ENCODE measurements around the gene GREB1L.

The GREB1L gene

GRCh38 chr18:21408681-21409080 is 166.6 kb downstream of the GREB1L start:
- no peak overlapping the region for H3K4me3 ChIP-seq (ENCODE audit: low read length)
- H3K36me3 ChIP-seq (ENCODE audit: control insufficient read depth, low read depth, low read length): no peaks in the 10 kb centered on the region
- no peaks in the 10 kb centered on the region for H3K4me1 ChIP-seq (ENCODE audit: control insufficient read depth, low read depth, low read length)
- no peak overlapping the region for H3K9ac ChIP-seq (ENCODE audit: low read length)
- no peak overlapping the region for H3K27ac ChIP-seq (ENCODE audit: low read length)
- H3K27me3 ChIP-seq (ENCODE audit: control insufficient read depth, insufficient read depth, low read length): no peaks in the 10 kb centered on the region
- no peaks in the 10 kb centered on the region for H3K9me3 ChIP-seq (ENCODE audit: control insufficient read depth, low read depth, low read length)

GRCh38 chr18:21433436-21433835 is 191.4 kb downstream of the GREB1L start:
- no peaks in the 10 kb centered on the region for H3K9me3 ChIP-seq (ENCODE audit: control insufficient read depth, low read depth, low read length)
- H3K36me3 ChIP-seq (ENCODE audit: control insufficient read depth, low read depth, low read length): no peaks in the 10 kb centered on the region
- no peak overlapping the region for H3K27ac ChIP-seq (ENCODE audit: low read length)
- no peaks in the 10 kb centered on the region for H3K4me1 ChIP-seq (ENCODE audit: control insufficient read depth, low read depth, low read length)
- H3K27me3 ChIP-seq (ENCODE audit: control insufficient read depth, insufficient read depth, low read length): no peaks in the 10 kb centered on the region
- H3K9ac ChIP-seq (ENCODE audit: low read length): no peak overlapping the region
- no peak overlapping the region for H3K4me3 ChIP-seq (ENCODE audit: low read length)

GRCh38 chr18:21439431-21439846 is 197.4 kb downstream of the GREB1L start:
- Histone ChIP-seq H3K36me3 (ENCODE audit: control insufficient read depth, low read depth, low read length) (no peaks in the 10 kb centered on the region), H3K9me3 (ENCODE audit: control insufficient read depth, low read depth, low read length) (no peaks in the 10 kb centered on the region), H3K4me3 (ENCODE audit: low read length) (no peak overlapping the region), H3K4me1 (ENCODE audit: control insufficient read depth, low read depth, low read length) (no peaks in the 10 kb centered on the region), H3K9ac (ENCODE audit: low read length) (no peak overlapping the region), H3K27me3 (ENCODE audit: control insufficient read depth, insufficient read depth, low read length) (no peaks in the 10 kb centered on the region), H3K27ac (ENCODE audit: low read length) (no peak overlapping the region)

- Histone ChIP-seq H3K9ac (ENCODE audit: low read length) (no peak overlapping the region), H3K9me3 (ENCODE audit: control insufficient read depth, low read depth, low read length) (no peaks in the 10 kb centered on the region), H3K4me3 (ENCODE audit: low read length) (no peak overlapping the region), H3K36me3 (ENCODE audit: control insufficient read depth, low read depth, low read length) (no peaks in the 10 kb centered on the region), H3K27ac (ENCODE audit: low read length) (no peak overlapping the region), H3K27me3 (ENCODE audit: control insufficient read depth, insufficient read depth, low read length) (no peaks in the 10 kb centered on the region), H3K4me1 (ENCODE audit: control insufficient read depth, low read depth, low read length) (no peaks in the 10 kb centered on the region)
Observed at GRCh38 chr18:21441670-21442069, 199.6 kb downstream of the GREB1L start.

GRCh38 chr18:21443776-21444464 is 201.9 kb downstream of the GREB1L start:
- H3K9me3 ChIP-seq (ENCODE audit: control insufficient read depth, low read depth, low read length): no peaks in the 10 kb centered on the region
- H3K27ac ChIP-seq (ENCODE audit: low read length): no peak overlapping the region
- H3K9ac ChIP-seq (ENCODE audit: low read length): no peak overlapping the region
- no peak overlapping the region for H3K4me3 ChIP-seq (ENCODE audit: low read length)
- H3K36me3 ChIP-seq (ENCODE audit: control insufficient read depth, low read depth, low read length): no peaks in the 10 kb centered on the region
- H3K27me3 ChIP-seq (ENCODE audit: control insufficient read depth, insufficient read depth, low read length): no peaks in the 10 kb centered on the region
- no peaks in the 10 kb centered on the region for H3K4me1 ChIP-seq (ENCODE audit: control insufficient read depth, low read depth, low read length)

- Histone ChIP-seq H3K9me3 (ENCODE audit: control insufficient read depth, low read depth, low read length) (no peaks in the 10 kb centered on the region), H3K9ac (ENCODE audit: low read length) (no peak overlapping the region), H3K27me3 (ENCODE audit: control insufficient read depth, insufficient read depth, low read length) (no peaks in the 10 kb centered on the region), H3K27ac (ENCODE audit: low read length) (no peak overlapping the region), H3K36me3 (ENCODE audit: control insufficient read depth, low read depth, low read length) (no peaks in the 10 kb centered on the region), H3K4me3 (ENCODE audit: low read length) (no peak overlapping the region), H3K4me1 (ENCODE audit: control insufficient read depth, low read depth, low read length) (no peaks in the 10 kb centered on the region)
Observed at GRCh38 chr18:21444465-21445212, 202.6 kb downstream of the GREB1L start.

- Histone ChIP-seq H3K9me3 (ENCODE audit: control insufficient read depth, low read depth, low read length) (no peaks in the 10 kb centered on the region), H3K36me3 (ENCODE audit: control insufficient read depth, low read depth, low read length) (no peaks in the 10 kb centered on the region), H3K9ac (ENCODE audit: low read length) (no peak overlapping the region), H3K4me3 (ENCODE audit: low read length) (no peak overlapping the region), H3K27ac (ENCODE audit: low read length) (no peak overlapping the region), H3K4me1 (ENCODE audit: control insufficient read depth, low read depth, low read length) (no peaks in the 10 kb centered on the region), H3K27me3 (ENCODE audit: control insufficient read depth, insufficient read depth, low read length) (no peaks in the 10 kb centered on the region)
Observed at GRCh38 chr18:21448299-21448698, 206.3 kb downstream of the GREB1L start.

GRCh38 chr18:21449367-21450290 is 207.6 kb downstream of the GREB1L start:
- no peak overlapping the region for H3K9ac ChIP-seq (ENCODE audit: low read length)
- H3K27me3 ChIP-seq (ENCODE audit: control insufficient read depth, insufficient read depth, low read length): no peaks in the 10 kb centered on the region
- no peaks in the 10 kb centered on the region for H3K4me1 ChIP-seq (ENCODE audit: control insufficient read depth, low read depth, low read length)
- H3K9me3 ChIP-seq (ENCODE audit: control insufficient read depth, low read depth, low read length): no peaks in the 10 kb centered on the region
- H3K36me3 ChIP-seq (ENCODE audit: control insufficient read depth, low read depth, low read length): no peaks in the 10 kb centered on the region
- H3K4me3 ChIP-seq (ENCODE audit: low read length): no peak overlapping the region
- H3K27ac ChIP-seq (ENCODE audit: low read length): no peak overlapping the region

GRCh38 chr18:21450503-21450902 is 208.5 kb downstream of the GREB1L start:
- no peaks in the 10 kb centered on the region for H3K36me3 ChIP-seq (ENCODE audit: control insufficient read depth, low read depth, low read length)
- no peaks in the 10 kb centered on the region for H3K9me3 ChIP-seq (ENCODE audit: control insufficient read depth, low read depth, low read length)
- no peaks in the 10 kb centered on the region for H3K27me3 ChIP-seq (ENCODE audit: control insufficient read depth, insufficient read depth, low read length)
- no peak overlapping the region for H3K4me3 ChIP-seq (ENCODE audit: low read length)
- no peak overlapping the region for H3K9ac ChIP-seq (ENCODE audit: low read length)
- H3K4me1 ChIP-seq (ENCODE audit: control insufficient read depth, low read depth, low read length): no peaks in the 10 kb centered on the region
- H3K27ac ChIP-seq (ENCODE audit: low read length): no peak overlapping the region

- Histone ChIP-seq H3K4me3 (ENCODE audit: low read length) (no peak overlapping the region), H3K4me1 (ENCODE audit: control insufficient read depth, low read depth, low read length) (no peaks in the 10 kb centered on the region), H3K36me3 (ENCODE audit: control insufficient read depth, low read depth, low read length) (no peaks in the 10 kb centered on the region), H3K27me3 (ENCODE audit: control insufficient read depth, insufficient read depth, low read length) (no peaks in the 10 kb centered on the region), H3K9ac (ENCODE audit: low read length) (no peak overlapping the region), H3K9me3 (ENCODE audit: control insufficient read depth, low read depth, low read length) (no peaks in the 10 kb centered on the region), H3K27ac (ENCODE audit: low read length) (no peak overlapping the region)
Observed at GRCh38 chr18:21450913-21451312, 208.9 kb downstream of the GREB1L start.

- Histone ChIP-seq H3K9me3 (ENCODE audit: control insufficient read depth, low read depth, low read length) (no peaks in the 10 kb centered on the region), H3K27ac (ENCODE audit: low read length) (no peak overlapping the region), H3K4me3 (ENCODE audit: low read length) (no peak overlapping the region), H3K27me3 (ENCODE audit: control insufficient read depth, insufficient read depth, low read length) (no peaks in the 10 kb centered on the region), H3K4me1 (ENCODE audit: control insufficient read depth, low read depth, low read length) (no peaks in the 10 kb centered on the region), H3K9ac (ENCODE audit: low read length) (no peak overlapping the region), H3K36me3 (ENCODE audit: control insufficient read depth, low read depth, low read length) (no peaks in the 10 kb centered on the region)
Observed at GRCh38 chr18:21451851-21452250, 209.8 kb downstream of the GREB1L start.

All from iPS-18a (cell line).